Vagina (tissue), 2 donors: Measurements from ENCODE around the gene CPVL.
A peak's percentile ranks its signal among the peaks of the same experiment; 100 is the strongest.

Source experiments
- CTCF ChIP-seq, 3 experiments: fragments of 450-650 bp in 2 of 3; fragments of 200-600 bp in 1 of 3; sonication (generic) in 1 of 3; IDR thresholded peaks; one replicate each; pipeline ENCODE4 v1.5.1; 2017 to 2019; ENCODE audit warnings: antibody characterized with exemption in 3 of 3, mild to moderate bottlenecking in 2 of 3, moderate library complexity in 2 of 3
- POLR2A ChIP-seq, 2 donors: fragments of 450-650 bp; IDR thresholded peaks; one replicate each; pipeline ENCODE4 v1.6.1; 2017; ENCODE audit warnings: antibody characterized with exemption in 2 of 2, mild to moderate bottlenecking in 2 of 2, moderate library complexity in 2 of 2
- POLR2AphosphoS5 ChIP-seq, 2 donors: sonication (generic); formaldehyde crosslinking; IDR thresholded peaks; one replicate each; pipeline ENCODE4 v1.9.0; 2017; ENCODE audit warnings: antibody characterized with exemption in 2 of 2, mild to moderate bottlenecking in 2 of 2, low read depth in 1 of 2; ENCODE audit not compliant: insufficient read depth in 1 of 2

GRCh38 chr7:29116361-29117200, 29.8 kb downstream of the CPVL start:
- no peak for TF ChIP-seq POLR2A (IDR thresholded peaks at IDR 0.05)
- no peak for TF ChIP-seq CTCF (IDR thresholded peaks at IDR 0.05)
- TF ChIP-seq POLR2AphosphoS5 (IDR thresholded peaks at IDR 0.05; ENCODE audit: insufficient read depth in 1 of 2, low read depth in 1 of 2), result peak in 1 of 2 donors; percentile 67
